SKM-1 (cell line): ENCODE results near the gene FAM209B.
"Not testable (repeated sequence)": the region's sequence is repeated elsewhere in the genome, so short reads cannot be mapped to it uniquely, and the experiment has no call there.

Source experiments
- DNase-seq: peaks from one replicate; lab custom pipeline; 2025; ENCODE audit not compliant: unreplicated experiment; lab: John Stamatoyannopoulos, UW

Gene FAM209B

DNA sequence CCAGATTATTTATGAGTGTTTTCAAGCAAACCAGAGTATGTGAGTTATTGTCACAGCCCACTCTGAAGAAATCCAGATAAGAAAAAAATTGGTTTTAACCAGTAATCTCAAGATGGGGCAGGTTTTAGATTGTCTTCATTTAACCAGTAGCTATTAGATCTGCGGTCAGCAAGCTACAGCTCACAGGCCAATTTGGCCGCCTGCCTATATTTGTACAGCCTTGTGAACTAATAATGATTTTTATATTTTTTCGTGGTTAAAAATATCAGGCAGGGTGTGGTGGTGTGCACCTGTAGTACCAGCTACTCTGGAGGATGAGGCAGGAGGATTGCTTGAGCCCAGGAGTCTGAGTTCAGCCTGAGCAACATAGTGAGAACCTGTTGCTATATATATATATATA lies 5.0 kb downstream of the FAM209B start:
- no peak for DNase-seq

DNA sequence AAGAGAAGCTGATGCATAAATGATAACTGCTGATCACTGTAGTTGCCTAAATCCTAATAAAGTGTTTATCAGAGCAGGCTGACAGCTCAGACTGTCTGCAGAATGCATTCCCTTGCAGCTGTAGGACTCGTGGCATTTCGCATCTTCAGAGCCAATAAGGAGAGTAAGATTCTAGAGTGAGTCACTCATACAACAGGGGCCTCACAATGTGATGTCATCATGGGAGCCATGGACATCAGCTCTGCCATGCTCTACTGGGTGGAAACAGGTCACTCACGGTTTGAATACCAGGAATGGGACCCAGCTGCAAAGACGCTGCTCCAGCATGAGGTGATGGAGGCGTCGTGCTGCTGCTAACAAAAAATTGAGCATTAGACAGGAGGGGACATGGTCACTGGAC lies 7.4 kb downstream of the FAM209B start:
- no peak for DNase-seq

DNA sequence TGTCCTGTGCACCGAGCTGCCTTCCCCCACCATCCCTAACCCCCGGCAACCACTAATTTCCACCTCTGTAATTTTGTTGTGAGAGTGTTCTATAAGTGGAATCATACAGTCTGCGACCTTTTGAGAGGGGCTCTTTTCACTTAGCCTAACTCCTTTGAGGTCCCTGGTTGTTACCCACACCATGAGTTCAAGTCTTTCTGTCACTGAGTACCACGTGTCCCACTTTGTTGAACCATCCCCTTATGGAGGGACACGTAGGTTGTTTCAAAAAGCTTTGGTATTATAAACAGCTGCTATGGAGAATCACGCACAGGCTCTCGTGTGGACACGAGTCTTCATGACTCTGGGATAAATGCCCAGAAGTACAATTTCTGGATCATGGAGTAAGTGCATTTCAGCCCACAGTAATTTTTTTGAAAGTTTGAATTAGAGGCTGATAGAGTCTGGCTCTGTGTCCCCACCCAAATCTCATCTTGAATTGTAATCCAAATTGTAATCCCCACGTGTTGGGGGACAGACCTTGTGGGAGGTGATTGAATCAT lies 9.5 kb downstream of the FAM209B start:
- no peak for DNase-seq

DNA sequence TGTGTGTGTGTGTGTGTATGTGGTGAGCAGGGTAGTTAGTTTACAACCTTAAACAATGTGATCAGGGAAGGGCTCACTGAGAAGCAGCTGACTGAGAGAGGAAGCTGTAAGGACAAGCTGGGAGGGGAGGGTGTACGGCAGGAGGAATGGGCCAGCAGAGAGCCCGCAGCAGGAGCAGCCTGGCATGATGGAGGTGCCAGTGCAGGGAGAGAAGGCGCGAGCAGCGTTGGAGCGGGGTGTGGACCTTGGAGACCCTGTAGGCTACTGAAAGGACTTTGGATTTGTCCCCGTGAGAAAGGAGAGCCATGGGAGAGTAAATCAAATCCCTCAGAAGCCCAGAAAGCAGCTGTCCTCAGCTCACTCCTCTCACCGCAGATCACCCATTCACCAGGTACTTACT lies 18.5 kb downstream of the FAM209B start:
- no peak for DNase-seq

DNA sequence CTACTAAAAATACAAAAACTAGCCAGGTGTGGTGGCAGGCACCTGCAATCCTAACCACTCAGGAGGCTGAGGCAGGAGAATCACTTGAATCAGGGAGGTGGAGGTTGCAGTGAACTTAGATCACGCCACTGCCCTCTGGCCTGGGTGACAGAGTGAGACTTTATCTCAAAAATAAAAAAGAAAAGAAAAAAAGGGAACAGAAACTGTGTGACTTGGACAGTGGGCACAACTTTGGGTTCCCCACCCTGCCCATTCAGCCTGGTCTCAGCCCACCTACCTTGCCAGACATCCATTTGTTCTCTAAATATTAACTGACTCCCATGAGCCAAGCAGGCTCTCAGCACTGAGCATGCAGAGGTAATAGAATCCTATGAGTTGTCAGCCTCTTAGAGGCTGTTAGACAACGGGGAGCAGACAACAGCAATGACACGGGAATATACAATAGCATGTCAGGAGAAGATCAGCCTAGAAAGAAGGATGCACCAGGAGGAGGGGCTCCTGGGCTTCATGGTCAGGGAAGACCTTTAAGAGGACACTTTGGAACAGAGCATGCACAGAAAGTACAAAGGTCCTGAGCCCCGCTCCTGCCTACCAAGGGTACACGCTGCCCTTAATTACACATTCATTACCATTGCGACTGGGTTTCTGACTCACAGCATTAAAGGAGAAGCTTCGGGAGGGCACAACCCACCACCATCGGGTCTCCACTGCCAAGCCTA lies 20.0 kb downstream of the FAM209B start:
- DNase-seq, result no peak

DNA sequence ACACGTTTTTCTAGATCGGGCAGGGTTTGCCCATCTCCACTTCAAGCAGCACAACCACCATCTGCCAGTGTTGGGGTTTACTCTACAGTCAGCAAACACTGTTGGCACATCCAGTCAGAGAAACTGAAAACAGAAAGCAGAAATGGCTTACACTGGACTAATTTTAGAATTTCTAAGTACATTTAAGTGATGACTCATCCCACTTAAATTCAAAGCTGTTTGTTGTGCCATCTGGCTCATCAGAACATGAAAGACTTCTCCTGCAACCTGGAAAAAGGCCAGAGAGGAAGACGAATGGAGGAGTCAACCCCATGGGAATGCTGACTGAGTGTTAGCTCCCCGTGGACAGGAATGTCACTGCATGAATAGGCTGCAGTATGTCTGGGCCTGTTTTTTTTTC lies 21.8 kb downstream of the FAM209B start:
- DNase-seq, result peak; percentile 53

DNA sequence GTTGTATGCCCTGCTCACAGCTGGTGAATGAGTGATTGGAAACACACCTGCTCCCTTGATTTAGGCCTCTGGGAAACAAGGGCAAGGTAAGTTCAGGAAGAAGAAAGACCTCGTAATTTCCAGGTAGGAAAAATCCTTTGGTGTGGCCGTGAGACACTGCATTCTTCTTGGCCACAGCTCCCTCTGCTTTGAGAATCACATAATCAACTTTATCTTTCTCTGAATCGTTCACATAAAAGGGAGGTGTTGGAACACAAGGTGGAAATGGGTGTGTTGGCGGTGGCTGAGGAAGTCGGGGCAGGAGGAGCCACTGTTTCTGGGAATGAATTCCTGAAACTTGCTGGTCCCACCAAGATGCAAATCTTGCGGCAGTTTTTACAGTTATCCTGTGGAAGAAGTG lies 25.9 kb downstream of the FAM209B start:
- DNase-seq, result no peak

DNA sequence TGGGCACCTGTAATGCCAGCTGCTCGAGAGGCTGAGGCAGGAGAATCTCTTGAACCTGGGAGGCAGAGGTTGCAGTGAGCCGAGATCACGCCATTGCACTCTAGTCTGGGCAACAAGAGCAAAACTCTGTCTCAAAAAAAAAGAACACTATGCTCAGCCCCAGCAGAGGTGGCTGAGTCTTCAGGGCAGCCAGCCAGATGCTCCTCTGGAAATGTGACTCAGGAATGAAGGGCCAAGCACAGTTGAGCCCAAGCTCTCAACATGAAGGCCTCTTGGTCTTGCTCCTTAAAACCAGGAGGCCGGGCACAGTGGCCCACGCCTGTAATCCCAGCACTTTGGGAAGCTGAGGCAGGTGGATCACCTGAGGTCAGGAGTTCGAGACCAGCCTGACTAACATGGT lies 31.5 kb downstream of the FAM209B start:
- not testable (repeated sequence) for DNase-seq

DNA sequence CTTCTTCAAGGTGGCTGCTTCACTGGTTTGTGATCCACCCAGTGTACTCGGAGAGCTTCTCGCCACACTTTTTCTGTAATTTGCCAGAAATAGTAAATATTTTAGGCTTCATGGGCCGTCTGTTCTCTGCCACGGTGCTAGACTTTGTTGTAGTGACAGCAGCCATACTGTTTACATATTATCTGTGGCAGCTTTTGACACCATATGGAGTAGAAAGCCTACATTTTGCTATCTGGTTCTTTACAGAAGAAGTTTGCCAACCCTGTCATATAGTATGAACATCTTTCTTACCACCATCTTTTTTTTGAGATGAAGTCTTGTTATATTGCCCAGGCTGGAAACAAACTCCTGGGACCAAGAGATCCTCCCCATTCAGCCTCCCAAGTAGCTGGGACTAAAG lies 32.5 kb downstream of the FAM209B start:
- no peak for DNase-seq

DNA sequence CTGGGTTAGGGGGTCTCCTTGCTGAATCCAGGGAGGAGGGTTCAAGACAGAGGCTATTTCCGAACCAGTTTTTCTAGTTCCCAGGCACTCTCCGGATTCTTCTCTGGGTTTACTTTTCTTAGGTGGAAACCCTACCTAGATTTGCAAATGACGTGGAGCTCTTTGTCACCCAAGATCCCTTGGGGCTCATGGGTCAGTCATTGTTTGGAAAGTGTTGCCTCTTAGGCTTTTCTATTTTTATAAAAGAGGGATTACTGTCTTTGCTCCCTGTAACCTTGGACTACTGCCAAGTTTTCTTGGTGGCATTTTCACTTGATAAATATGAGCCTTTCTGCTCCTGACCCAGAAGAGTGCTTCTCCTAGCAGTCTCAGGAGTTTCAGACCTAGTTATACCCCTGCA lies 33.6 kb downstream of the FAM209B start:
- DNase-seq, result no peak

DNA sequence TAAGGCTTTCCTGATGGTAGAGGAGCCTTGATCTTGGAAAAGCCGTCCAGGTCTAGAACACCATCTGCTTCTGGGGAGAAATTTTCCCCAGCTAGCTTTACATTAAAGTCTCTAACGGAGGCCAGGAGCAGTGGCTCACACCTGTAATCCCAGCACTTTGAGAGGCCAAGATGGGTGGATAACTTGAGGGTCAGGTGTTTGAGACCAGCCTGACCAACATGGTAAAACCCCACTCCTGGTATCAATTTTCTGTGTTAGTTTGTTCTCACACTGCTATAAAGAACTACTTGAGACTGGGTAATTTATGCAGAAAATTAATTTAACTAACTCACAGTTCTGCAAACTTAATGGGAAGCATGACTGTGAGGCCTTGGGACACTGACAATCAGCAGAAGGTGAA lies 37.8 kb downstream of the FAM209B start:
- no peak for DNase-seq

DNA sequence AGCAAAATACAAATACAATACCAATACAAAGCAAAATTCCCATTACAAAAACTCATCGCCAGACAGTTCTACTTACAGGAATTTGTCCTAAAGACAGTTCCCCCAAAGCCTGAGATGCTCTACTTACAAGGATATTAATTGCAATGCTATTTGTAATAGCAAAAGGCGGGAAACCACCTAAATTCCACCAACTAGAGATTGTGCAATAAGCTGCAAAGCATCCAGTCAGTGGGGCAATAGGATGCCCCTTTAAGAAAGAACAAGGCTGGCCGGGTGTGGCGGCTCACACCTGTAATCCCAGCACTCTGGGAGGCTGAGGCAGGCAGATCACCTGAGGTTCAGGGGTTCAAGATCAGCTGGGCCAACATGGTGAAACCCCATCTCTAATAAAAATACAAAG lies 39.1 kb downstream of the FAM209B start:
- no peak for DNase-seq

DNA sequence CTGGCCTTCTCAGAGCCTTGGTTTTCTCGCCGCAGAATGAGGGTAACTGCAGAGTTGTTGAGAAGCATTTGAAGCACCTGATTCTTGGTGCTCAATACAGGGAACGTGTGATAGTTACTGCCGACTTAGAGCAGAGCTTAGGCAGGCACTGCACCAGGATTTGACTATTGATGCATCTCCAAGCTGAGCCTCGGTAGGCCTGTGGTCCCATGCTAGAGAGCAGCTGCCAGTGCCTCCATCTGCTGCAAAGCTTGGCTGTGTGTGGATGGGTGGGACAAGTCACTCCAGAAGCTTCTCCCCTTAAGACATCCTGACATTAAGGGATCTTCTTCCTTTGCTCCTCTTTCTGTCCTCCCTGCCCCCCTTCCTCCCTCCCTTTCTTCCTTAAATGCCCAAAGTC lies 40.9 kb downstream of the FAM209B start:
- DNase-seq, result no peak

DNA sequence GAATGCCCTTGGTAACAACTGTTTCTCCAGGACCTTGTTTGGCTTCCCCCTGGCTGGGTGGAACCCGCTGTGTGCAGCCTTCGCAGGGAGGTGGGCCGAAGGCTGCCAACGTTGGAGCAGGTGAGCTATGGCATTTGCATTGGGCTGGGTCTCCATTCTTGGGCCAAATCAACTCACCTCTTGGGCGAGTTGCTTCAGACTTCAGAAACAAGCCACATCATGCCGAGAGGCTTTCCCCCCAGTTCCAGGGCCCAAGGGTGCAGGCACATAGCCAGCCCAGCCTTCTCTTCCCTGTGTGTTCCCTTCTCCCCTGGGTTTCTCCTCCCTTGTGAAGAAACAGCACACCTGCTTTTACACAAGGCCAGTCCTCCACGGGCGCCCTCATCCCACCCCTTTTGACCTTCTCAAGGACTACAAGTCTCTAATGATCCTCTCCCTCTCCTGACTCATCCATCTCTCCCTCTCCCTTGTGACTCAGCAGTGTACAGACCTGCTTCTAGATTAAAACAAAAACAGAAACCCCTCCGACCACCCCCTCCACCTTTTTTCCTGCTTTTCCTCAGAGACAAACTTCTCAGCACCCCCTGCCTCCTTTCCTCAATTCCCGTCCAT lies 41.6 kb downstream of the FAM209B start:
- DNase-seq, result no peak

DNA sequence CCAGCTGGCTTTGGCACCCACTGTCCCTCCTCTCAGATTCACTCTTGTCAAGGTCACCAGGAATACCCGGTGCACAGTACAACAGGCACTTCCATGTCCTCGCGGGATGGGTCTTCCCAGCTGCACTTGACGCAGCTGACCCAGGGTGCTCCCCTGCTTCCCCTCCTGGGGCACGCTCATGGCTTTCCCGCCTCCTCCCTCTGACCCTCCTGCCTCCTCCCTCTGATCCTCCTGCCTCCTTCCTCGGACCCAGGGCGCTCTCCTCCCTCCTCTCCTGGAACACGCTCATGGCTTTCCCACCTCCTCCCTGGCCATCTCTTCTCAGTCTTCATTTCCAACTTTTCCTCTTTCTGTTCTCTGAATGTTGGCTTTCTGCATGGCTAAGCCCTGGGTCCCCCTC lies 42.1 kb downstream of the FAM209B start:
- DNase-seq, result no peak

DNA sequence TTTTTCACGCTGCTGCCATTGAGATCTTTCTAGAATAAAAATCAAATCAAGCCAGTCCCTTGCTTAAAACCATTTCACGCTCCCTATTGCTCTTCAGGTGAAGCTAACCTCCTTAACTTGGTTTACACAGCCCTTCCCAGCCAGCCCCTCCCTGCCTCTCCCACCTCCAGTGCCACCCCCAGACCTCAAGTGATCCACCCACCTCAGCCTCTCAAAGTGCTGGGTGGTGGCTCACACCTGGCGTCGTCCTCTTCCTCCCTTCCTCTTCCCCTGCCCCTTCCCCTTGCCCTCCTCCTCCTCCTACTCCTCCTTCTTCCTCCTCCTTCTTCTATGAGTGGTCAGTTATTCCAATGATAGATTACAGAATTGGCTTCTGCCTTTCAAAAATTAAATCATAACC lies 42.9 kb downstream of the FAM209B start:
- no peak for DNase-seq

DNA sequence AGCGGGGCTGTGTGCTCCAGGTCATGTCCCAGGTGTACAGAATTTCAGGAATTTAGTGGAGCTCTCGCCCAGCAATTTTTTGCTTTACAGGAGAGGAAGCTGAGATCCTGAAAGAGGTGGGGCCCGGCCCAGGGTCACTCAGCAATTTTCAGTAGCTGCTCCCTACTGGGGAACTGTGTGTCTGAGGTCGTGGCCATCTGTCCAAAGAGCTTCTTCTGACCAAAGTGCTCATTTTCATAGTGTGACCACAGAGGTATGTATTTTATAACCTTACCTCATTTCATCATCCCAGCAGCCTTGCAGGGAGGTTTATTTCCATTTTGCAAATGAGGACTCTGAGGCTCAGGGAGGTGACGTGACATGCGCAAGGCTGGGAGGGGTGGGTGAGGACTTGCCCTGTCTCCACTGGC lies 46.3 kb downstream of the FAM209B start:
- no peak for DNase-seq

DNA sequence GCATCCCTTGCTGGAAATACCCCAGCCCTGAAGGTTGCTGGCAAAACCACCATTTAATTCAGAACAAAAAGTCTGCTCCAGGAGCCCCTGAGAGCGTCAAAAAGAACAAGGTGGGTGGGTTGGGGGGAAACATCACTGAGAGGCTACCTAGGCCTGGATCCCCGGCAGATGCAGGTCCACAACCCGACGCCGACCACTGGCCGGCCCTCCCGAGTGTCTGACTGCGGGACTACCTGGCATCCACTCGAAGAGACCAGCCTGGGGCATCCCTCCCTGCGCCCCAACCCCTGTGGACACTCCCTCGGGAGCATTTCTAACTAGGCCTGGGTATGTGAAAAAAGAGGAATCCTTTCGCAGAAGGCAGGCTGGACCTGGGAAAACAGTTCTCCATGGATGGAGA lies 47.2 kb downstream of the FAM209B start:
- no peak for DNase-seq

DNA sequence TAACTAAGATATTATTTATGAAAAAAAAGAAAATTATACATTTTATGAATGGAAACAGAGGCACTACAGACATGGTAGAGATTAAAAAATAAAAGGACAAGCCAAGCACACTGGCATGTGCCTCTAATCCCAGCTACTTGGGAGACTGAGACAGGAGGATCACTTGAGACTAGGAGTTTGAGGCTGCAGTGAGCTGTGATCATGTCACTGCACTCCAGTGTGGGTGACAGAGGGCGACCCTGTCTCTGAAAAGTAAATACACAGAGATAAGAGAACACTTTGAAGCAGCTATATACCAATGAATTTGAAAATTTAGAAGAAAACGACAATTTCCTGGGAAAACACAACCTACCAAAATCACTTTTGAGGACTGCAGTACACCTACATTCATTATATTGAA lies 48.7 kb downstream of the FAM209B start:
- DNase-seq, result no peak

DNA sequence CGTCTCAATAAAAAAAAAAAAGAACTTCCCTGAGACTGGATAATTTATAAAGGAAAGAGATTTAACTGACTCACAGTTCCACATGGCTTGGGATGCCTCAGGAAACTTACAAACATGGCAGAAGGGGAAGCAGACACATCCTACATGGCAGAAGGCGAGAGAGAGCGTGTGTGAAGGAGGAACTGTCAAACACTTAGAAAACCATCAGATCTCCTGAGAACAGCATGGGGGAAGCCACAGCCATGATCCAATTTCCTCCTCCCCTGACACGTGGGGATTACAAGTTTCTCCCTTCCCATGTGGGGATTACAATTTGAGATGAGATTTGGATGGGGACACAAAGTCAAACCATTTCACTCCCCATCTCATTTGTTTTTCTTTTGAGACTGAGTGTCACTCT lies 49.5 kb downstream of the FAM209B start:
- DNase-seq, result peak; percentile 7

DNA sequence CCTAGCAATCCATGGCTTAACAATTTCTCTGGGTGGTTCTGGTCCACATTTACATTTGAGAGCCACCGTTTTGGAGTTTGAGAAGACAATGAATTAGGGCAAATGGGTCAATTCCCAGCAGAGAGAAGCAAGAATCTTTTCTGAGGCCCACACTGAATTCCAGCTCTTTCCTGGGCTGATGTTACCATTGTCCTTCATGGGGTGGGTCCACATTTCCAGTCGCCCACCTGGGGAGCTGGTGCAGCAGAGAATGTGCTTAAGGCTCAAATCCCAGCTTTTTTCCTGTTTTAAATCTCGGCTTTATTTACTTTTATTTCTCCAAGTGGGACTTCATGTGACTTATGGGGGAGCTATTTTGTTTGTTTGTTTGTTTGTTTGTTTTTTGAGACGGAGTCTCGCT lies 51.9 kb downstream of the FAM209B start:
- no peak for DNase-seq
